Urinary bladder (tissue), 4 donors: ENCODE results near the gene PRKD3. TPM values are rescaled to one million over a fixed set of nuclear protein-coding genes. Genes with fewer than 3 reads are reported as not detected.

Experiments
- DNase-seq: peaks from one replicate; pipeline ENCODE4 v3.0.0-alpha.2; 2015; ENCODE audit errors: extremely low spot score
- H3K27ac ChIP-seq: one replicate; pipeline ENCODE4 v1.5.1; 2013; ENCODE audit warnings: low read depth, mild to moderate bottlenecking, moderate library complexity
- H3K36me3 ChIP-seq: one replicate; pipeline ENCODE4 v1.6.1; 2013; ENCODE audit warnings: mild to moderate bottlenecking, moderate library complexity; ENCODE audit not compliant: insufficient read depth
- H3K4me1 ChIP-seq: one replicate; pipeline ENCODE4 v1.6.1; 2013; ENCODE audit warnings: mild to moderate bottlenecking, moderate library complexity; ENCODE audit not compliant: insufficient read depth
- H3K4me3 ChIP-seq: one replicate; pipeline ENCODE4 v1.5.1; 2013; ENCODE audit warnings: low read depth, low read length
- WGBS: extraction: QIAGEN DNeasy Blood & Tissue Kit; methylation state at CpG from one replicate; pipeline ENCODE4 v1.1.7; 2013; 5-methylcytosine and 5-hydroxymethylcytosine counted together
- polyA plus RNA-seq: library from polyadenylated mRNA; stranded (reverse); fragments of 200-250 nt; gene quantifications from one replicate; pipeline ENCODE4 v1.2.3, GENCODE V29; 2013
- small RNA-seq: library from RNA; depleted of rRNA; stranded (forward); fragments of <200 nt; gene quantifications from one replicate; pipeline ENCODE3, GENCODE V24; 2014
- total RNA-seq: library from RNA; depleted of rRNA; stranded (reverse); fragments of >200 nt; gene quantifications from one replicate; pipeline ENCODE4 v1.2.3, GENCODE V29; 2014
- donor health status: healthy with polysubstance abuse.
- donor health status: healthy.

Gene PRKD3
- total and polyA plus RNA-seq, 2 donors = 15.5 to 99.9 TPM

GRCh38 chr2:37282746-37283145 lies 41.9 kb downstream of the PRKD3 start:
- 95% methylated on average over 2 of the region's 2 CpGs for WGBS
- DNase-seq = no peak
- H3K36me3 ChIP-seq = no peaks in the 10 kb centered on the region
- no peaks in the 10 kb centered on the region for H3K4me1 ChIP-seq
- H3K4me3 ChIP-seq = no peak overlapping the region
- no peak overlapping the region for H3K27ac ChIP-seq

GRCh38 chr2:37281916-37282315 lies 42.7 kb downstream of the PRKD3 start:
- Histone ChIP-seq H3K36me3 (no peaks in the 10 kb centered on the region), H3K27ac (no peak overlapping the region), H3K4me3 (no peak overlapping the region), H3K4me1 (no peaks in the 10 kb centered on the region)
- no peak for DNase-seq
- 97% methylated on average over 1 of the region's 1 CpG for WGBS

DNA sequence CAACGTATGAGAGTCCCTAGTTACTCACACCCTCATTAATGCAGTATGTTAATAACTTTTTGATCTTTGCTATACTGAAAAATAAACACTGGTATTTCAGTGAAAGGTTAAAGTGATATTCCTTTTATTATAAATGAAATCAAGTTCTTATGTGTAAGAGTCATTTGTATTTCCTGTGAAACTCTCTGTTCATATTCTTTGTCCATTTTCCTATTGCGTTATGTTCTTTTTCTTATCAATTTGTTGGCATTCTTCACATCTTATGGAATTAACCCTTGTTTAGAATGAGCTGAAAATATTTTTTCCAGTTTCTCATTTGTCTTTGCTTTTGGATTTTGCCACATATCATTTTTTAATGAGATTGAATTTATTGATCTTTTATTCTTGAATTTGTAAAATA lies 48.3 kb downstream of the PRKD3 start:
- WGBS = 79% methylated on average over 2 of the region's 2 CpGs
- Histone ChIP-seq H3K27ac (no peak overlapping the region), H3K4me1 (no peaks in the 10 kb centered on the region), H3K4me3 (no peak overlapping the region), H3K36me3 (peaks cover 2% of the 10 kb centered on the region)
- DNase-seq = no peak

Small RNA genes lying within 50 kb of the gene (small RNA-seq; reads per million reads assigned to genes)
- gene RNU6-939P = not detected

Other genes with a start within 250 kb of the PRKD3 start
- gene HEATR5B, start 240.5 kb downstream of the PRKD3 start, total RNA-seq = 57.7 TPM
- gene HEATR5B, start 240.5 kb downstream of the PRKD3 start, polyA plus RNA-seq = 8.3 TPM
- 10.5 TPM for gene GPATCH11, start 240.3 kb downstream of the PRKD3 start, total RNA-seq
- gene GPATCH11, start 240.3 kb downstream of the PRKD3 start, polyA plus RNA-seq = 4.8 TPM
- 82.3 TPM for gene EIF2AK2, start 167.9 kb downstream of the PRKD3 start, total RNA-seq
- 11.5 TPM for gene EIF2AK2, start 167.9 kb downstream of the PRKD3 start, polyA plus RNA-seq
- not detected for gene SULT6B1, start 136.2 kb downstream of the PRKD3 start, total RNA-seq
- not detected for gene SULT6B1, start 136.2 kb downstream of the PRKD3 start, polyA plus RNA-seq
- gene CEBPZOS, start 128.3 kb downstream of the PRKD3 start, total RNA-seq = 27.2 TPM
- 27.8 TPM for gene CEBPZOS, start 128.3 kb downstream of the PRKD3 start, polyA plus RNA-seq
- gene CEBPZ, start 93.2 kb downstream of the PRKD3 start, total RNA-seq = 62.7 TPM
- gene CEBPZ, start 93.2 kb downstream of the PRKD3 start, polyA plus RNA-seq = 41.1 TPM
- gene NDUFAF7, start 93.2 kb downstream of the PRKD3 start, total RNA-seq = 25.2 TPM
- 11.2 TPM for gene NDUFAF7, start 93.2 kb downstream of the PRKD3 start, polyA plus RNA-seq
- gene QPCT, start 19.8 kb upstream of the PRKD3 start, total RNA-seq = 7.9 TPM
- 11.4 TPM for gene QPCT, start 19.8 kb upstream of the PRKD3 start, polyA plus RNA-seq